IMR-90 (cell line): ENCODE measurements around the gene STRA8. TPM values are rescaled to one million over a fixed set of nuclear protein-coding genes. Genes with fewer than 3 reads are reported as not detected.

Experiments used
- ATAC-seq: fragments of 200-7000 bp; cut with Tn5 transposase; 2 replicates; pipeline ENCODE4 v1.9.1; 2020; ENCODE audit warnings: low read depth, mild to moderate bottlenecking, moderate library complexity
- BruUV-seq: library from RNA; stranded (reverse); fragments of 400-500 nt; replicated peaks from 2 replicates; lab custom pipeline; 2021; lab: Mats Ljungman, UMichigan
- CTCF ChIA-PET: fragments of 300-600 bp; formaldehyde crosslinking; extraction: SDS; loops from one replicate; lab custom pipeline; 2021; ENCODE audit warnings: antibody characterized with exemption; lab: Yijun Ruan, JAX
- POLR2A ChIA-PET: fragments of 300-600 bp; sonication (Branson Sonifier 250); formaldehyde crosslinking; loops from one replicate; lab custom pipeline; 2022; ENCODE audit warnings: antibody characterized with exemption; ENCODE audit not compliant: unreplicated experiment; lab: Charles Lee
- DNase-seq: peaks from one replicate; pipeline ENCODE4 v3.0.0; 2013
- H2AFZ ChIP-seq: replicated peaks from 2 replicates; pipeline ENCODE3; 2013; ENCODE audit warnings: low read length, mild to moderate bottlenecking; ENCODE audit not compliant: poor library complexity
- H2AK5ac ChIP-seq: 2 replicates; pipeline ENCODE4 v1.6.1; 2013; ENCODE audit warnings: low read depth, low read length, inconsistent platforms
- H2AK9ac ChIP-seq: replicated peaks from 2 replicates; pipeline ENCODE3; 2013; ENCODE audit warnings: mild to moderate bottlenecking, low read depth, low read length, moderate library complexity; ENCODE audit not compliant: poor library complexity
- H2BK120ac ChIP-seq: 2 replicates; pipeline ENCODE4 v1.6.1; 2013; ENCODE audit warnings: low read depth, low read length, inconsistent platforms
- H2BK15ac ChIP-seq: 3 replicates; pipeline ENCODE4 v1.6.1; 2013; ENCODE audit warnings: low read depth, low read length, inconsistent platforms
- H2BK20ac ChIP-seq: 2 replicates; pipeline ENCODE4 v1.6.1; 2013; ENCODE audit warnings: low read depth, mild to moderate bottlenecking, inconsistent platforms, low read length, moderate library complexity
- H2BK5ac ChIP-seq: 2 replicates; pipeline ENCODE4 v1.6.1; 2013; ENCODE audit warnings: mild to moderate bottlenecking, low read depth, low read length, inconsistent platforms; ENCODE audit not compliant: poor library complexity, severe bottlenecking
- H3K14ac ChIP-seq: replicated peaks from 2 replicates; pipeline ENCODE4 v1.6.1; 2013; ENCODE audit warnings: low read depth, low read length, inconsistent platforms
- H3K18ac ChIP-seq: 2 replicates; pipeline ENCODE4 v1.6.1; 2013; ENCODE audit warnings: low read depth, low read length, control low read depth
- H3K23ac ChIP-seq: 2 replicates; pipeline ENCODE4 v1.6.1; 2013; ENCODE audit warnings: low read depth, low read length, inconsistent platforms
- H3K27ac ChIP-seq: 2 replicates; pipeline ENCODE4 v1.5.1; 2013; ENCODE audit warnings: mild to moderate bottlenecking, control low read depth, low read length; ENCODE audit not compliant: insufficient read depth
- H3K27me3 ChIP-seq: 2 replicates; pipeline ENCODE4 v1.6.1; 2013; ENCODE audit warnings: low read length; ENCODE audit not compliant: control insufficient read depth, insufficient read depth
- H3K36me3 ChIP-seq: 2 replicates; pipeline ENCODE4 v1.6.1; 2013; ENCODE audit warnings: low read length, mixed read lengths; ENCODE audit not compliant: control insufficient read depth, insufficient read depth
- H3K4ac ChIP-seq: 2 replicates; pipeline ENCODE4 v1.6.1; 2013; ENCODE audit warnings: low read depth, low read length, inconsistent platforms
- H3K4me1 ChIP-seq: 2 replicates; pipeline ENCODE4 v1.6.1; 2013; ENCODE audit warnings: low read length, mixed read lengths; ENCODE audit not compliant: control insufficient read depth, insufficient read depth
- H3K4me2 ChIP-seq: 2 replicates; pipeline ENCODE4 v1.6.1; 2013; ENCODE audit warnings: low read depth, mild to moderate bottlenecking, control low read depth, low read length, moderate library complexity
- H3K4me3 ChIP-seq: 2 replicates; pipeline ENCODE4 v1.5.1; 2013; ENCODE audit warnings: low read depth, mild to moderate bottlenecking, control low read depth, low read length, moderate library complexity; ENCODE audit not compliant: insufficient read depth
- H3K56ac ChIP-seq: 2 replicates; pipeline ENCODE4 v1.6.1; 2013; ENCODE audit warnings: low read length, inconsistent platforms; ENCODE audit not compliant: insufficient read depth; ENCODE audit errors: extremely low read depth
- H3K79me1 ChIP-seq, 2 experiments: 2 replicates each; pipeline ENCODE4 v1.6.1; 2013; ENCODE audit warnings: low read length in 2 of 2, inconsistent platforms in 1 of 2, low read depth in 1 of 2
- H3K9ac ChIP-seq: 2 replicates; pipeline ENCODE4 v1.6.1; 2013; ENCODE audit warnings: low read depth, low read length, control low read depth
- H3K9me1 ChIP-seq: 2 replicates; pipeline ENCODE4 v1.6.1; 2013; ENCODE audit warnings: low read length, inconsistent platforms; ENCODE audit not compliant: insufficient read depth
- H3K9me3 ChIP-seq: 2 replicates; pipeline ENCODE4 v1.6.1; 2013; ENCODE audit warnings: low read length; ENCODE audit not compliant: control insufficient read depth, insufficient read depth
- H4K20me1 ChIP-seq: 2 replicates; pipeline ENCODE4 v1.6.1; 2013; ENCODE audit warnings: low read length, inconsistent platforms; ENCODE audit not compliant: insufficient read depth
- H4K5ac ChIP-seq: 2 replicates; pipeline ENCODE4 v1.6.1; 2013; ENCODE audit warnings: mild to moderate bottlenecking, low read depth, low read length, control low read depth
- H4K8ac ChIP-seq, 2 experiments: 2 replicates each; pipeline ENCODE4 v1.6.1; 2013; ENCODE audit warnings: low read depth in 2 of 2, low read length in 2 of 2, control low read depth in 1 of 2, inconsistent platforms in 1 of 2
- H4K91ac ChIP-seq: 2 replicates; pipeline ENCODE4 v1.6.1; 2013; ENCODE audit warnings: low read depth, low read length, inconsistent platforms; ENCODE audit not compliant: insufficient read depth
- CEBPB ChIP-seq: IDR thresholded peaks from 2 replicates; pipeline ENCODE4 v1.6.1; 2012; ENCODE audit warnings: low read depth, low read length, improper control_type of control experiment
- MAZ ChIP-seq: IDR thresholded peaks from 2 replicates; pipeline ENCODE4 v1.6.1; 2012; ENCODE audit warnings: low read depth, mild to moderate bottlenecking, low read length, improper control_type of control experiment, moderate library complexity, borderline replicate concordance
- MXI1 ChIP-seq: IDR thresholded peaks from 2 replicates; pipeline ENCODE4 v1.6.1; 2012; ENCODE audit warnings: low read depth, mild to moderate bottlenecking, low read length, moderate library complexity, borderline replicate concordance
- RAD21 ChIP-seq: IDR thresholded peaks from 2 replicates; pipeline ENCODE4 v1.6.1; 2012; ENCODE audit warnings: low read length, improper control_type of control experiment
- SMC3 ChIP-seq: fragments of 150-350 bp; IDR thresholded peaks from 2 replicates; pipeline ENCODE4 v1.6.1; 2016; ENCODE audit warnings: low read depth, mild to moderate bottlenecking, antibody characterized with exemption, low read length, moderate library complexity
- WGBS, 2 experiments: methylation state at CpG; one replicate each; pipeline versions ENCODE4 v1.1.5 to v1.1.7; 2013; ENCODE audit warnings: missing lambda C conversion rate in 2 of 2; ENCODE audit not compliant: insufficient read length in 1 of 2; ENCODE audit errors: extremely low coverage in 2 of 2; 5-methylcytosine and 5-hydroxymethylcytosine counted together
- dilution Hi-C: fragments of 300-500 bp; cut with HindIII; formaldehyde crosslinking; loops from one replicate; pipeline ENCODE4 v1.14.3; 2018; ENCODE audit warnings: low sequenced_read_pairs; ENCODE audit not compliant: unreplicated experiment
- in situ Hi-C: fragments of 300-500 bp; cut with MboI; formaldehyde crosslinking; loops from 3 replicates; pipeline ENCODE4 v1.14.3; 2019; ENCODE audit warnings: low sequenced_read_pairs, inconsistent platforms, mixed read lengths
- intact Hi-C: fragments of 100-400 bp; cut with micrococcal nuclease; formaldehyde crosslinking; loops from 2 replicates; pipeline ENCODE4 v1.10.0; 2022
- polyA plus RNA-seq, 3 experiments: library from polyadenylated mRNA; depleted of rRNA; stranded (reverse); fragments of >200 nt; gene quantifications; 2 replicates each; pipeline ENCODE4 v1.2.3, GENCODE V29; 2012; ENCODE audit warnings: low replicate concordance in 1 of 3
- total RNA-seq: library from RNA; depleted of rRNA; stranded (reverse); fragments of >200 nt; gene quantifications from 2 replicates; pipeline ENCODE4 v1.2.3, GENCODE V29; 2012
- TF ChIP-seq, protein P1 (sequence below): fragments of 150-350 bp; IDR thresholded peaks from 2 replicates; pipeline ENCODE4 v1.6.1; 2016; ENCODE audit warnings: low read depth, mild to moderate bottlenecking, low read length, moderate library complexity, borderline replicate concordance

Gene STRA8
- total and polyA plus RNA-seq, 2 of the 4 experiments (the other 2 are of a cell fraction) = not detected

GRCh38 chr7:135269921-135270320 lies 36.3 kb downstream of the STRA8 start:
- Histone ChIP-seq H3K27ac (no peak overlapping the region), H2BK20ac (no peak overlapping the region), H2BK5ac (no peak overlapping the region), H3K4ac (no peak overlapping the region), H3K4me3 (no peak overlapping the region), H3K56ac (no peak overlapping the region), H3K9me3 (peaks cover 3% of the 10 kb centered on the region; the same call in 1 of the 2 replicates), H2AFZ (no peak overlapping the region), H4K8ac (no peak overlapping the region), H3K18ac (no peak overlapping the region), H2AK5ac (no peak overlapping the region), H3K9ac (no peak overlapping the region), H3K27me3 (peaks cover 26% of the 10 kb centered on the region), H3K4me1 (no peaks in the 10 kb centered on the region), H2BK120ac (no peak overlapping the region), H4K91ac (no peak overlapping the region), H2AK9ac (no peak overlapping the region), H4K20me1 (no peaks in the 10 kb centered on the region), H3K9me1 (no peaks in the 10 kb centered on the region), H3K36me3 (no peaks in the 10 kb centered on the region), H3K23ac (no peak overlapping the region), H3K79me1 (no peaks in the 10 kb centered on the region), H3K14ac (no peak overlapping the region), H4K5ac (no peak overlapping the region), H3K4me2 (no peak overlapping the region), H2BK15ac (no peak overlapping the region)
- BruUV-seq = no TSS peak
- in situ Hi-C loops (loop anchor here (10.0 to 25.0 kb wide), 3 partner anchors 375 to 742 kb away; no protein-coding TSS in a partner anchor), intact Hi-C loops (loop anchor here (5.0 kb wide), 1 partner anchor 532 kb away; no protein-coding TSS in a partner anchor), dilution Hi-C loops (no loop called here)
- ChIA-PET POLR2A (no interaction called here), CTCF (no interaction called here)
- ATAC-seq = no peak
- TF ChIP-seq MAZ (no peak), RAD21 (no peak), MXI1 (no peak), CEBPB (no peak), SMC3 (no peak)
- TF ChIP-seq, protein P1, sequence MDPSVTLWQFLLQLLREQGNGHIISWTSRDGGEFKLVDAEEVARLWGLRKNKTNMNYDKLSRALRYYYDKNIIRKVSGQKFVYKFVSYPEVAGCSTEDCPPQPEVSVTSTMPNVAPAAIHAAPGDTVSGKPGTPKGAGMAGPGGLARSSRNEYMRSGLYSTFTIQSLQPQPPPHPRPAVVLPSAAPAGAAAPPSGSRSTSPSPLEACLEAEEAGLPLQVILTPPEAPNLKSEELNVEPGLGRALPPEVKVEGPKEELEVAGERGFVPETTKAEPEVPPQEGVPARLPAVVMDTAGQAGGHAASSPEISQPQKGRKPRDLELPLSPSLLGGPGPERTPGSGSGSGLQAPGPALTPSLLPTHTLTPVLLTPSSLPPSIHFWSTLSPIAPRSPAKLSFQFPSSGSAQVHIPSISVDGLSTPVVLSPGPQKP = no peak
- no peak for DNase-seq
- 80% methylated on average over 6 of the region's 11 CpGs; no CpG with 5 or more reads in 1 of the 2 experiments for WGBS, 2 experiments
